OCI-LY3 (cell line): ENCODE results near the gene COL4A2.

Source experiments
- EZH2phosphoT487 ChIP-seq: fragments of 200-600 bp; shearing (Covaris generic); IDR thresholded peaks from 2 replicates; pipeline ENCODE4 v1.6.1; 2018; ENCODE audit warnings: antibody characterized with exemption, mixed run types, low read depth
- TF ChIP-seq, protein P1 (sequence below): fragments of 200-600, 300-600 bp; sonication (generic); IDR thresholded peaks from 2 replicates; pipeline ENCODE4 v1.5.1; 2014; ENCODE audit warnings: antibody characterized with exemption, low read length, low read depth

- TF ChIP-seq, protein P1, sequence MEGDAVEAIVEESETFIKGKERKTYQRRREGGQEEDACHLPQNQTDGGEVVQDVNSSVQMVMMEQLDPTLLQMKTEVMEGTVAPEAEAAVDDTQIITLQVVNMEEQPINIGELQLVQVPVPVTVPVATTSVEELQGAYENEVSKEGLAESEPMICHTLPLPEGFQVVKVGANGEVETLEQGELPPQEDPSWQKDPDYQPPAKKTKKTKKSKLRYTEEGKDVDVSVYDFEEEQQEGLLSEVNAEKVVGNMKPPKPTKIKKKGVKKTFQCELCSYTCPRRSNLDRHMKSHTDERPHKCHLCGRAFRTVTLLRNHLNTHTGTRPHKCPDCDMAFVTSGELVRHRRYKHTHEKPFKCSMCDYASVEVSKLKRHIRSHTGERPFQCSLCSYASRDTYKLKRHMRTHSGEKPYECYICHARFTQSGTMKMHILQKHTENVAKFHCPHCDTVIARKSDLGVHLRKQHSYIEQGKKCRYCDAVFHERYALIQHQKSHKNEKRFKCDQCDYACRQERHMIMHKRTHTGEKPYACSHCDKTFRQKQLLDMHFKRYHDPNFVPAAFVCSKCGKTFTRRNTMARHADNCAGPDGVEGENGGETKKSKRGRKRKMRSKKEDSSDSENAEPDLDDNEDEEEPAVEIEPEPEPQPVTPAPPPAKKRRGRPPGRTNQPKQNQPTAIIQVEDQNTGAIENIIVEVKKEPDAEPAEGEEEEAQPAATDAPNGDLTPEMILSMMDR, result no peak
- TF ChIP-seq EZH2phosphoT487, result no peak
Observed at GRCh38 chr13:110450016-110450900, 143.2 kb downstream of the COL4A2 start.
